Tibial nerve (tissue), 4 donors: ENCODE results near the gene ATN1. TPM values are rescaled to one million over a fixed set of nuclear protein-coding genes. Genes with fewer than 3 reads are reported as not detected.

Experiments
- DNase-seq, 2 donors: peaks; one replicate each; pipeline ENCODE4 v3.0.0-alpha.2; 2019; ENCODE audit warnings: low spot score in 2 of 2
- H3K27ac ChIP-seq, 4 donors: fragments of 200-600 bp; sonication (generic) in 3 of 4; one replicate each; pipeline ENCODE4 v1.5.1; 2017 to 2019; ENCODE audit warnings: mild to moderate bottlenecking in 1 of 4
- H3K27me3 ChIP-seq, 2 donors: fragments of 200-600 bp; sonication (generic) in 1 of 2; one replicate each; pipeline versions ENCODE4 v1.5.1 to v1.6.0; 2017 to 2019
- H3K36me3 ChIP-seq, 3 donors: fragments of 200-600 bp; sonication (generic); one replicate each; pipeline ENCODE4 v1.5.1; 2018 to 2019
- H3K4me1 ChIP-seq, 4 donors: fragments of 200-600 bp; sonication (generic) in 3 of 4; one replicate each; pipeline ENCODE4 v1.5.1; 2017 to 2019
- H3K4me3 ChIP-seq, 4 donors: fragments of 200-600 bp; sonication (generic) in 3 of 4; one replicate each; pipeline ENCODE4 v1.5.1; 2017 to 2019; ENCODE audit warnings: mild to moderate bottlenecking in 1 of 4, moderate library complexity in 1 of 4
- H3K9me3 ChIP-seq, 4 donors: fragments of 200-600 bp; sonication (generic) in 3 of 4; one replicate each; pipeline ENCODE4 v1.5.1; 2017 to 2019
- EP300 ChIP-seq, 2 donors: sonication (generic); formaldehyde crosslinking; IDR thresholded peaks; one replicate each; pipeline ENCODE4 v1.6.1; 2017; ENCODE audit warnings: antibody characterized with exemption in 2 of 2, mild to moderate bottlenecking in 1 of 2
- POLR2A ChIP-seq, 2 donors: fragments of 450-650 bp; IDR thresholded peaks; one replicate each; pipeline ENCODE4 v1.6.1; 2017; ENCODE audit warnings: antibody characterized with exemption in 2 of 2, mild to moderate bottlenecking in 2 of 2, moderate library complexity in 2 of 2
- WGBS, 2 donors: methylation state at CpG; one replicate each; pipeline ENCODE4 v1.1.5; 2018; 5-methylcytosine and 5-hydroxymethylcytosine counted together
- total RNA-seq, 4 donors: library from RNA; depleted of rRNA; stranded (reverse); fragments of >200 nt; gene quantifications; one replicate each; pipeline ENCODE4 v1.1.0, GENCODE V29; 2016
- TF ChIP-seq, protein P1 (sequence below), 5 experiments: fragments of 200-600 bp in 3 of 5; fragments of 450-650 bp in 2 of 5; sonication (generic) in 3 of 5; IDR thresholded peaks; one replicate each; pipeline ENCODE4 v1.5.1; 2016 to 2019; ENCODE audit warnings: antibody characterized with exemption in 5 of 5, mild to moderate bottlenecking in 3 of 5, moderate library complexity in 2 of 5

The ATN1 gene
- total RNA-seq, 4 donors from 2014 or later, result 92.2 to 260 (median 123) TPM

GRCh38 chr12:6956021-6956727, 28.4 kb downstream of the ATN1 start:
- Histone ChIP-seq H3K36me3 (no peaks in the 10 kb centered on the region), H3K4me1 (peaks cover 0 to 63% (median 29%) of the 10 kb centered on the region in 4 donors), H3K9me3 (no peaks in the 10 kb centered on the region), H3K4me3 (no peak overlapping the region), H3K27ac (no peak overlapping the region), H3K27me3 (no peaks in the 10 kb centered on the region)
- TF ChIP-seq POLR2A (IDR thresholded peaks at IDR 0.05) (no peak), EP300 (IDR thresholded peaks at IDR 0.05) (no peak)
- TF ChIP-seq, protein P1, sequence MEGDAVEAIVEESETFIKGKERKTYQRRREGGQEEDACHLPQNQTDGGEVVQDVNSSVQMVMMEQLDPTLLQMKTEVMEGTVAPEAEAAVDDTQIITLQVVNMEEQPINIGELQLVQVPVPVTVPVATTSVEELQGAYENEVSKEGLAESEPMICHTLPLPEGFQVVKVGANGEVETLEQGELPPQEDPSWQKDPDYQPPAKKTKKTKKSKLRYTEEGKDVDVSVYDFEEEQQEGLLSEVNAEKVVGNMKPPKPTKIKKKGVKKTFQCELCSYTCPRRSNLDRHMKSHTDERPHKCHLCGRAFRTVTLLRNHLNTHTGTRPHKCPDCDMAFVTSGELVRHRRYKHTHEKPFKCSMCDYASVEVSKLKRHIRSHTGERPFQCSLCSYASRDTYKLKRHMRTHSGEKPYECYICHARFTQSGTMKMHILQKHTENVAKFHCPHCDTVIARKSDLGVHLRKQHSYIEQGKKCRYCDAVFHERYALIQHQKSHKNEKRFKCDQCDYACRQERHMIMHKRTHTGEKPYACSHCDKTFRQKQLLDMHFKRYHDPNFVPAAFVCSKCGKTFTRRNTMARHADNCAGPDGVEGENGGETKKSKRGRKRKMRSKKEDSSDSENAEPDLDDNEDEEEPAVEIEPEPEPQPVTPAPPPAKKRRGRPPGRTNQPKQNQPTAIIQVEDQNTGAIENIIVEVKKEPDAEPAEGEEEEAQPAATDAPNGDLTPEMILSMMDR (IDR thresholded peaks at IDR 0.05), result no peak
- DNase-seq, result no peak
- 75 to 78% methylated on average over 14 to 22 of the region's 28 CpGs for WGBS, 2 donors

- H3K27me3 ChIP-seq, result no peaks in the 10 kb centered on the region
- DNase-seq, result no peak
- no peaks in the 10 kb centered on the region for H3K36me3 ChIP-seq
- H3K4me3 ChIP-seq, result no peak overlapping the region
- TF ChIP-seq EP300 (IDR thresholded peaks at IDR 0.05) (no peak), POLR2A (IDR thresholded peaks at IDR 0.05) (no peak)
- TF ChIP-seq, protein P1 (IDR thresholded peaks at IDR 0.05), result no peak
- no peak overlapping the region for H3K27ac ChIP-seq
- H3K4me1 ChIP-seq, result peaks cover 0 to 73% (median 38%) of the 10 kb centered on the region in 4 donors
- 77 to 80% methylated on average over 19 to 20 of the region's 20 CpGs for WGBS, 2 donors
- H3K9me3 ChIP-seq, result no peaks in the 10 kb centered on the region
Measured at GRCh38 chr12:6957151-6957701, 29.5 kb downstream of the ATN1 start.

DNA sequence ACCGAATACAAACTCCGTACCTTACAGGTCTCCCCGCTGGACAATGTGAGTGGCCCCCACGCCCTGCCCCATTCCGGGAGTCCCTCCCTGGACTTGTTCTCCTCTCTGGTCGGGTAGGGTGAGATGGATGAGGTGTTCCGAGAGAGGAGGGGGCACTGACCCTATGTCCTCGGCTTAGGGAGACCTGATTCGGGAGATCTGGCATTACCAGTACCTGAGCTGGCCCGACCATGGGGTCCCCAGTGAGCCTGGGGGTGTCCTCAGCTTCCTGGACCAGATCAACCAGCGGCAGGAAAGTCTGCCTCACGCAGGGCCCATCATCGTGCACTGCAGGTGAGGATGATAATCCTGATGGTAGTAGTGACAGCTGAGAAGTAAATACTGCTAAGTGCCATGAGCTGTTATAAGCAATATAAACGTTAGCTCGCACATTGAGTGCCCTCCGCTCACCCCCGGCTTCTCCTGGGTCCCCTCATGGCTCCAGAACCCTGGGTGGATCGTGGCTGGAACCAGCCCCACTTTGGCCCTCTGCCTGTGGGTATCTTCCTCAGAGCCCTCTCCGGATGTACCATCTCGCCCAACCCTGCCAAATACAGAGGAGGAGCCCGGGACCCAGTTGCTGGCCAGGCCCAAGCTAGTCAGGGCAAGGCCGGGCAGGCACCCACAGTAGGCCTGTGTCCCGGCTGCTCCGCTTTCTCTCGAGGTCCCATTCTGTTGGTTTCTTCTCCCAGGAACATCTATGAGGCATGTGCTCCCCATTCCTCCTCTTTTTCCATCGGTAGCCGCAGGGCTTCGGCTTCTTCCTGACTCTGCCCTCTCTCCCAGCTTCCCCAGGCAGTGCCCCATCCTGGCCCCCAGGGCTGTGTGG, 30.2 kb downstream of the ATN1 start:
- no peak overlapping the region for H3K4me3 ChIP-seq
- H3K9me3 ChIP-seq, result no peaks in the 10 kb centered on the region
- WGBS, 2 donors, result 80 to 87% methylated on average over 27 to 28 of the region's 28 CpGs
- no peak for TF ChIP-seq POLR2A (IDR thresholded peaks at IDR 0.05)
- H3K27ac ChIP-seq, result peak overlapping the region in 2 of 4 donors; percentile 54 to 62
- DNase-seq, result no peak
- H3K27me3 ChIP-seq, result no peaks in the 10 kb centered on the region
- H3K4me1 ChIP-seq, result peaks cover 0 to 79% (median 43%) of the 10 kb centered on the region in 4 donors
- no peaks in the 10 kb centered on the region for H3K36me3 ChIP-seq

- peaks cover 0 to 79% (median 43%) of the 10 kb centered on the region in 4 donors for H3K4me1 ChIP-seq
- WGBS, 2 donors, result 52 to 59% methylated on average over 7 to 10 of the region's 10 CpGs
- no peaks in the 10 kb centered on the region for H3K27me3 ChIP-seq
- no peaks in the 10 kb centered on the region for H3K36me3 ChIP-seq
- no peak for DNase-seq
- H3K9me3 ChIP-seq, result no peaks in the 10 kb centered on the region
- no peak overlapping the region for H3K4me3 ChIP-seq
- TF ChIP-seq POLR2A (IDR thresholded peaks at IDR 0.05), result no peak
- TF ChIP-seq EP300 (IDR thresholded peaks at IDR 0.05), result no peak
- TF ChIP-seq, protein P1 (IDR thresholded peaks at IDR 0.05), result no peak
- H3K27ac ChIP-seq, result peak overlapping the region in 2 of 4 donors; percentile 54 to 62
Measured at GRCh38 chr12:6958609-6959057, 30.9 kb downstream of the ATN1 start.

DNA sequence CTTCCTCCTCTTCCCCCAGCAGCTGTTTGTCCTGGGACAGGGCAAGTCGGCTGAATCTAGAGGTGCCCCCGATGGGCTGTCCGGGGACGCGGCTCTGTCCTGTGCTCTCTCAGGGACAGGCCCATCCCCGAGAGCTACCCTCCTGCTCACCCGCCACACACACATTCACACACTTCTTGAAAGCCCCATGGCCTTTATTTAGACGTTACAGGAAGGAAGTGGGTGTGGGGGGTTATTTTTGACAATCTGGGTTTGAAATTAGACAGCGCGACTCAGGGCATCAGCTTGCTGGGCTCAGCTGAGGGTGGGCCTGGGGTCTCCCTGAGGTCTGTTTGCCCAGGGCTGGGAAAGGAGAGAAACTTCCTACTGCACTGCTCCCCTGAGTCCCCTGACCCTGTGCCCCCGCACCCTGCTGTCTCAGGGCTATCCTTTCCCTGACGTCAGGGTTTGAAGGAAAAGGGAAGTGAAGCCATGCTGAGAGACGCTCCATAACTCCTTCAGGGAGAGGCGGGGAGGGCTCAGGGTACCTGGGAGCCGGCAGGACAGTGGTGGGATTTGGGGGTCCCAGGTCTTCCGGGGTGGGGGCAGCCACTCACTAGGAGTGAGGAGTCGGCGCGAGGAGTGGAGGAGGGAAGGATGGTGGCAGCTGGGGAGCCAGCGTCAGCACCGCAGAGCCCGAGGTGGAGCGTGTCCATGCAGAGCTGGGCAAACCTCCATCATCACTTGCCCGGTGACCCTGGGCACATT, 31.5 kb downstream of the ATN1 start:
- TF ChIP-seq EP300 (IDR thresholded peaks at IDR 0.05), result peak in 1 of 2 donors; percentile 14
- TF ChIP-seq, protein P1 (IDR thresholded peaks at IDR 0.05), result no peak
- DNase-seq, result no peak

More for the DNA sequence above, 31.5 kb downstream of the ATN1 start:
- WGBS, 2 donors, result 58 to 61% methylated on average over 19 to 24 of the region's 24 CpGs
- no peaks in the 10 kb centered on the region for H3K9me3 ChIP-seq
- H3K27ac ChIP-seq, result peak overlapping the region in 2 of 4 donors; percentile 54 to 62
- H3K36me3 ChIP-seq, result no peaks in the 10 kb centered on the region
- no peak overlapping the region for H3K4me3 ChIP-seq
- no peaks in the 10 kb centered on the region for H3K27me3 ChIP-seq
- H3K4me1 ChIP-seq, result peaks cover 0 to 77% (median 43%) of the 10 kb centered on the region in 4 donors
